ENCODE measurements around the gene OTOP3. TPM values are rescaled to one million over a fixed set of nuclear protein-coding genes. Genes with fewer than 3 reads are reported as not detected.

Gene OTOP3
- total RNA-seq, 1 donor from 2014 or later, result 0.80 TPM

- H3K4me3 Mint-ChIP-seq, result peak overlapping the region; percentile 60
- DNase-seq (ENCODE audit: extremely low spot score, unreplicated experiment), result no peak
- H3K27me3 Mint-ChIP-seq, result peaks cover 47% of the 10 kb centered on the region
- no peaks in the 10 kb centered on the region for H3K36me3 Mint-ChIP-seq
- no peaks in the 10 kb centered on the region for H3K4me1 Mint-ChIP-seq (ENCODE audit: unreplicated experiment)
- no peak overlapping the region for H3K27ac Mint-ChIP-seq
- no peak for TF ChIP-seq CTCF (conservative IDR thresholded peaks at IDR 0.05)
- H3K9me3 Mint-ChIP-seq, result no peaks in the 10 kb centered on the region
These were observed 15.1 kb upstream of the OTOP3 start for GRCh38 chr17:74920642-74921025.

GRCh38 chr17:74921026-74921681 lies 14.5 kb upstream of the OTOP3 start:
- no peaks in the 10 kb centered on the region for H3K4me1 Mint-ChIP-seq (ENCODE audit: unreplicated experiment)
- DNase-seq (ENCODE audit: extremely low spot score, unreplicated experiment), result no peak
- no peaks in the 10 kb centered on the region for H3K9me3 Mint-ChIP-seq
- no peak overlapping the region for H3K27ac Mint-ChIP-seq
- H3K36me3 Mint-ChIP-seq, result no peaks in the 10 kb centered on the region
- no peak for TF ChIP-seq CTCF (conservative IDR thresholded peaks at IDR 0.05)
- H3K27me3 Mint-ChIP-seq, result peaks cover 52% of the 10 kb centered on the region
- H3K4me3 Mint-ChIP-seq, result peak overlapping the region; percentile 60

DNA sequence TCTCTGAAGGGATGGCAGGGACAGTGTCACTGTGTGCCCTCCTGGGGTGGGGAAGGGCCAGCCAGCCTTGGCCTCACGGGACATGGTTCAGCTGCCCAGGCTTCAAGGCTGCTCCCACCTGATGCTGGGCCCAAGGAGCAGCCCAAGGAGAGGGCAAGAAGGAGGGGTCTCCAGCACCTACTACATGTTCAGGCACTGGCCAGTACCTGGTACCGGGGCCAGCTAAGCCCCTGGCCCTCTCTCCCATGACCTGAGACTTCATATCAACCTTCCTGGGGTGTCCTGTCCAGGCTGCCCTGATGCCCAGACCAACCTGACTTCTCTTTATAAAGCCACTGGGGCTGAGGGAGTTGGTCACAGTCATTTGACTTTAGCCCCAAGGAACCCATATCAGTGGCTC lies 13.9 kb upstream of the OTOP3 start:
- DNase-seq (ENCODE audit: extremely low spot score, unreplicated experiment), result no peak
- Mint-ChIP-seq H3K4me3 (no peak overlapping the region), H3K36me3 (no peaks in the 10 kb centered on the region)

DNA sequence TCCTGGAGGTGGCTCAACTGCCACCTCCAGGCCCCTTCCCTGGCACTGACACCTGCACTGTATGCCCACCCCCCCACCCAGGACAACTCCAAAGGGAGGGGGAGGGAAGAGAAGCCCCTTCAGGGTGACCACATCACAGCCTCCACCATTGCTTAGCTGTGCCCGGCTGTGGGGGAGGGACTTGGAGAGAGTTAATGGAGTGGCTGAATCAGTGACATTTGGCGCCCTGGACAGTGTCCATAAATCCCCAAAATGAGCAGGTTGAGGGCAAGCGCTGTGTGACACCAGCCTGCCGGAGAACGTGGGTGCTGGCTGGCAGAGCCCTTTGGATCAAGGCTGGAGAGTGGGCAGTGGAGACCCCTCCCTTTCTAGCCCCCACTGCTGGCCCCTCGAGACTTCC lies 13.5 kb upstream of the OTOP3 start:
- no peak for TF ChIP-seq CTCF (conservative IDR thresholded peaks at IDR 0.05)

More for the DNA sequence above, 13.9 kb upstream of the OTOP3 start:
- no peak for TF ChIP-seq CTCF (conservative IDR thresholded peaks at IDR 0.05)
- Mint-ChIP-seq H3K9me3 (no peaks in the 10 kb centered on the region), H3K27ac (no peak overlapping the region), H3K4me1 (ENCODE audit: unreplicated experiment) (no peaks in the 10 kb centered on the region), H3K27me3 (peaks cover 56% of the 10 kb centered on the region)

GRCh38 chr17:74922694-74923537 lies 12.8 kb upstream of the OTOP3 start, which contains the start of gene USH1G:
Gene USH1G, minus strand, starts transcription at chr17:74923255. Its CDS starts 182 bp downstream, at chr17:74923073.
- no peak for DNase-seq (ENCODE audit: extremely low spot score, unreplicated experiment)
- Mint-ChIP-seq H3K9me3 (no peaks in the 10 kb centered on the region), H3K4me3 (peak within 1 kb of the TSS; percentile 71), H3K27me3 (peaks cover 65% of the 10 kb centered on the region), H3K36me3 (no peaks in the 10 kb centered on the region), H3K27ac (no peak within 1 kb of the TSS), H3K4me1 (ENCODE audit: unreplicated experiment) (no peaks in the 10 kb centered on the region)
- TF ChIP-seq CTCF (conservative IDR thresholded peaks at IDR 0.05), result no peak

More for the DNA sequence above, 13.5 kb upstream of the OTOP3 start:
- Mint-ChIP-seq H3K4me3 (no peak overlapping the region), H3K27ac (no peak overlapping the region), H3K4me1 (ENCODE audit: unreplicated experiment) (no peaks in the 10 kb centered on the region), H3K36me3 (no peaks in the 10 kb centered on the region), H3K9me3 (no peaks in the 10 kb centered on the region), H3K27me3 (peaks cover 59% of the 10 kb centered on the region)
- DNase-seq (ENCODE audit: extremely low spot score, unreplicated experiment), result no peak
